IMR-90 (cell line): ENCODE results near the gene DNAJB12. TPM values are rescaled to one million over a fixed set of nuclear protein-coding genes. Genes with fewer than 3 reads are reported as not detected.

Source experiments
- ATAC-seq: fragments of 200-7000 bp; cut with Tn5 transposase; 2 replicates; pipeline ENCODE4 v1.9.1; 2020; ENCODE audit warnings: low read depth, mild to moderate bottlenecking, moderate library complexity
- BruUV-seq: library from RNA; stranded (reverse); fragments of 400-500 nt; replicated peaks from 2 replicates; lab custom pipeline; 2021; lab: Mats Ljungman, UMichigan
- CTCF ChIA-PET: fragments of 300-600 bp; formaldehyde crosslinking; extraction: SDS; loops from one replicate; lab custom pipeline; 2021; ENCODE audit warnings: antibody characterized with exemption; lab: Yijun Ruan, JAX
- POLR2A ChIA-PET: fragments of 300-600 bp; sonication (Branson Sonifier 250); formaldehyde crosslinking; loops from one replicate; lab custom pipeline; 2022; ENCODE audit warnings: antibody characterized with exemption; ENCODE audit not compliant: unreplicated experiment; lab: Charles Lee
- DNase-seq: peaks from one replicate; pipeline ENCODE4 v3.0.0; 2013
- H2AFZ ChIP-seq: replicated peaks from 2 replicates; pipeline ENCODE3; 2013; ENCODE audit warnings: low read length, mild to moderate bottlenecking; ENCODE audit not compliant: poor library complexity
- H2AK5ac ChIP-seq: 2 replicates; pipeline ENCODE4 v1.6.1; 2013; ENCODE audit warnings: low read depth, low read length, inconsistent platforms
- H2AK9ac ChIP-seq: replicated peaks from 2 replicates; pipeline ENCODE3; 2013; ENCODE audit warnings: mild to moderate bottlenecking, low read depth, low read length, moderate library complexity; ENCODE audit not compliant: poor library complexity
- H2BK120ac ChIP-seq: 2 replicates; pipeline ENCODE4 v1.6.1; 2013; ENCODE audit warnings: low read depth, low read length, inconsistent platforms
- H2BK15ac ChIP-seq: 3 replicates; pipeline ENCODE4 v1.6.1; 2013; ENCODE audit warnings: low read depth, low read length, inconsistent platforms
- H2BK20ac ChIP-seq: 2 replicates; pipeline ENCODE4 v1.6.1; 2013; ENCODE audit warnings: low read depth, mild to moderate bottlenecking, inconsistent platforms, low read length, moderate library complexity
- H2BK5ac ChIP-seq: 2 replicates; pipeline ENCODE4 v1.6.1; 2013; ENCODE audit warnings: mild to moderate bottlenecking, low read depth, low read length, inconsistent platforms; ENCODE audit not compliant: poor library complexity, severe bottlenecking
- H3K14ac ChIP-seq: replicated peaks from 2 replicates; pipeline ENCODE4 v1.6.1; 2013; ENCODE audit warnings: low read depth, low read length, inconsistent platforms
- H3K18ac ChIP-seq: 2 replicates; pipeline ENCODE4 v1.6.1; 2013; ENCODE audit warnings: low read depth, low read length, control low read depth
- H3K23ac ChIP-seq: 2 replicates; pipeline ENCODE4 v1.6.1; 2013; ENCODE audit warnings: low read depth, low read length, inconsistent platforms
- H3K27ac ChIP-seq: 2 replicates; pipeline ENCODE4 v1.5.1; 2013; ENCODE audit warnings: mild to moderate bottlenecking, control low read depth, low read length; ENCODE audit not compliant: insufficient read depth
- H3K27me3 ChIP-seq: 2 replicates; pipeline ENCODE4 v1.6.1; 2013; ENCODE audit warnings: low read length; ENCODE audit not compliant: control insufficient read depth, insufficient read depth
- H3K36me3 ChIP-seq: 2 replicates; pipeline ENCODE4 v1.6.1; 2013; ENCODE audit warnings: low read length, mixed read lengths; ENCODE audit not compliant: control insufficient read depth, insufficient read depth
- H3K4ac ChIP-seq: 2 replicates; pipeline ENCODE4 v1.6.1; 2013; ENCODE audit warnings: low read depth, low read length, inconsistent platforms
- H3K4me1 ChIP-seq: 2 replicates; pipeline ENCODE4 v1.6.1; 2013; ENCODE audit warnings: low read length, mixed read lengths; ENCODE audit not compliant: control insufficient read depth, insufficient read depth
- H3K4me2 ChIP-seq: 2 replicates; pipeline ENCODE4 v1.6.1; 2013; ENCODE audit warnings: low read depth, mild to moderate bottlenecking, control low read depth, low read length, moderate library complexity
- H3K4me3 ChIP-seq: 2 replicates; pipeline ENCODE4 v1.5.1; 2013; ENCODE audit warnings: low read depth, mild to moderate bottlenecking, control low read depth, low read length, moderate library complexity; ENCODE audit not compliant: insufficient read depth
- H3K56ac ChIP-seq: 2 replicates; pipeline ENCODE4 v1.6.1; 2013; ENCODE audit warnings: low read length, inconsistent platforms; ENCODE audit not compliant: insufficient read depth; ENCODE audit errors: extremely low read depth
- H3K79me1 ChIP-seq, 2 experiments: 2 replicates each; pipeline ENCODE4 v1.6.1; 2013; ENCODE audit warnings: low read length in 2 of 2, inconsistent platforms in 1 of 2, low read depth in 1 of 2
- H3K9ac ChIP-seq: 2 replicates; pipeline ENCODE4 v1.6.1; 2013; ENCODE audit warnings: low read depth, low read length, control low read depth
- H3K9me1 ChIP-seq: 2 replicates; pipeline ENCODE4 v1.6.1; 2013; ENCODE audit warnings: low read length, inconsistent platforms; ENCODE audit not compliant: insufficient read depth
- H3K9me3 ChIP-seq: 2 replicates; pipeline ENCODE4 v1.6.1; 2013; ENCODE audit warnings: low read length; ENCODE audit not compliant: control insufficient read depth, insufficient read depth
- H4K20me1 ChIP-seq: 2 replicates; pipeline ENCODE4 v1.6.1; 2013; ENCODE audit warnings: low read length, inconsistent platforms; ENCODE audit not compliant: insufficient read depth
- H4K5ac ChIP-seq: 2 replicates; pipeline ENCODE4 v1.6.1; 2013; ENCODE audit warnings: mild to moderate bottlenecking, low read depth, low read length, control low read depth
- H4K8ac ChIP-seq, 2 experiments: 2 replicates each; pipeline ENCODE4 v1.6.1; 2013; ENCODE audit warnings: low read depth in 2 of 2, low read length in 2 of 2, control low read depth in 1 of 2, inconsistent platforms in 1 of 2
- H4K91ac ChIP-seq: 2 replicates; pipeline ENCODE4 v1.6.1; 2013; ENCODE audit warnings: low read depth, low read length, inconsistent platforms; ENCODE audit not compliant: insufficient read depth
- CTCF ChIP-seq: conservative IDR thresholded peaks from 2 replicates; pipeline ENCODE4 v1.5.1; 2012; ENCODE audit warnings: mild to moderate bottlenecking, low read depth, low read length, improper control_type of control experiment
- MAZ ChIP-seq: IDR thresholded peaks from 2 replicates; pipeline ENCODE4 v1.6.1; 2012; ENCODE audit warnings: low read depth, mild to moderate bottlenecking, low read length, improper control_type of control experiment, moderate library complexity, borderline replicate concordance
- POLR2A ChIP-seq: IDR thresholded peaks from 2 replicates; pipeline ENCODE4 v1.6.1; 2012; ENCODE audit warnings: mild to moderate bottlenecking, low read depth, low read length
- RAD21 ChIP-seq: IDR thresholded peaks from 2 replicates; pipeline ENCODE4 v1.6.1; 2012; ENCODE audit warnings: low read length, improper control_type of control experiment
- SMC3 ChIP-seq: fragments of 150-350 bp; IDR thresholded peaks from 2 replicates; pipeline ENCODE4 v1.6.1; 2016; ENCODE audit warnings: low read depth, mild to moderate bottlenecking, antibody characterized with exemption, low read length, moderate library complexity
- WGBS, 2 experiments: methylation state at CpG; one replicate each; pipeline versions ENCODE4 v1.1.5 to v1.1.7; 2013; ENCODE audit warnings: missing lambda C conversion rate in 2 of 2; ENCODE audit not compliant: insufficient read length in 1 of 2; ENCODE audit errors: extremely low coverage in 2 of 2; 5-methylcytosine and 5-hydroxymethylcytosine counted together
- dilution Hi-C: fragments of 300-500 bp; cut with HindIII; formaldehyde crosslinking; loops from one replicate; pipeline ENCODE4 v1.14.3; 2018; ENCODE audit warnings: low sequenced_read_pairs; ENCODE audit not compliant: unreplicated experiment
- in situ Hi-C: fragments of 300-500 bp; cut with MboI; formaldehyde crosslinking; loops from 3 replicates; pipeline ENCODE4 v1.14.3; 2019; ENCODE audit warnings: low sequenced_read_pairs, inconsistent platforms, mixed read lengths
- intact Hi-C: fragments of 100-400 bp; cut with micrococcal nuclease; formaldehyde crosslinking; loops from 2 replicates; pipeline ENCODE4 v1.10.0; 2022
- polyA plus RNA-seq, 3 experiments: library from polyadenylated mRNA; depleted of rRNA; stranded (reverse); fragments of >200 nt; gene quantifications; 2 replicates each; pipeline ENCODE4 v1.2.3, GENCODE V29; 2012; ENCODE audit warnings: low replicate concordance in 1 of 3
- total RNA-seq: library from RNA; depleted of rRNA; stranded (reverse); fragments of >200 nt; gene quantifications from 2 replicates; pipeline ENCODE4 v1.2.3, GENCODE V29; 2012

The DNAJB12 gene
- total and polyA plus RNA-seq, 2 of the 4 experiments (the other 2 are of a cell fraction) = 18.3 to 24.0 TPM

- dilution Hi-C loops (no loop called here), intact Hi-C loops (no loop called here)
- H3K79me1 ChIP-seq = peaks cover 0 to 26% of the 10 kb centered on the region in 2 experiments; a peak in 1 of 4 replicates
These were observed 14.0 kb downstream of the DNAJB12 start for GRCh38 chr10:72340510-72341261.

More at GRCh38 chr10:72340510-72341261, 14.0 kb downstream of the DNAJB12 start:
- Histone ChIP-seq H3K36me3 (peaks cover 56% of the 10 kb centered on the region), H2AK5ac (peak overlapping the region; percentile 28; the same call in 1 of the 2 replicates), H3K4me1 (peaks cover 2% of the 10 kb centered on the region; the same call in 1 of the 2 replicates), H3K9ac (no peak overlapping the region), H3K23ac (no peak overlapping the region), H2AFZ (peak overlapping the region; percentile 61), H3K4me2 (no peak overlapping the region), H2BK15ac (no peak overlapping the region), H2BK5ac (no peak overlapping the region), H3K27ac (no peak overlapping the region), H4K91ac (no peak overlapping the region), H3K56ac (no peak overlapping the region), H3K27me3 (no peaks in the 10 kb centered on the region), H2BK20ac (no peak overlapping the region), H2BK120ac (no peak overlapping the region), H4K8ac (no peak overlapping the region), H3K18ac (no peak overlapping the region), H3K4ac (no peak overlapping the region), H3K9me1 (no peaks in the 10 kb centered on the region; the same call in 1 of the 2 replicates), H2AK9ac (peak overlapping the region; percentile 93), H3K14ac (no peak overlapping the region), H3K9me3 (no peaks in the 10 kb centered on the region), H3K4me3 (no peak overlapping the region), H4K5ac (no peak overlapping the region), H4K20me1 (peaks cover 11% of the 10 kb centered on the region)
- in situ Hi-C loops = no loop called here
- ATAC-seq (peak; percentile 76), DNase-seq (no peak)
- ChIA-PET CTCF (interaction anchor here (1.0 kb wide), 1 partner anchor 10 kb away, joined by 4 read pairs; no protein-coding TSS in a partner anchor), POLR2A (interaction anchor here (0.6 kb wide), 1 partner anchor 286 kb away, joined by 6 read pairs; no protein-coding TSS in a partner anchor)
- BruUV-seq = no TSS peak
- TF ChIP-seq RAD21 (peak; percentile 61), POLR2A (no peak), MAZ (no peak), CTCF (peak; percentile 79), SMC3 (peak; percentile 65)
- 100% methylated on average over 3 of the region's 28 CpGs; no CpG with 5 or more reads in 1 of the 2 experiments for whole genome bisulfite sequencing, 2 experiments
